Activated naive CD4-positive, alpha-beta T cell (primary cell): ENCODE results near the gene TXNRD2.
A peak's percentile ranks its signal among the peaks of the same experiment; 100 is the strongest.

ENCODE experiments used
- DNase-seq, 4 experiments: peaks; one replicate each; lab custom pipeline; 2025; lab: John Stamatoyannopoulos, UW

Gene TXNRD2

GRCh38 chr22:19979712-19980493 lies 38.3 kb upstream of the TXNRD2 start:
- no peak for DNase-seq

- DNase-seq = no peak
These were observed 37.1 kb upstream of the TXNRD2 start for GRCh38 chr22:19978748-19979147.

- no peak for DNase-seq
These were observed 36.0 kb upstream of the TXNRD2 start for GRCh38 chr22:19977296-19978243.

DNA sequence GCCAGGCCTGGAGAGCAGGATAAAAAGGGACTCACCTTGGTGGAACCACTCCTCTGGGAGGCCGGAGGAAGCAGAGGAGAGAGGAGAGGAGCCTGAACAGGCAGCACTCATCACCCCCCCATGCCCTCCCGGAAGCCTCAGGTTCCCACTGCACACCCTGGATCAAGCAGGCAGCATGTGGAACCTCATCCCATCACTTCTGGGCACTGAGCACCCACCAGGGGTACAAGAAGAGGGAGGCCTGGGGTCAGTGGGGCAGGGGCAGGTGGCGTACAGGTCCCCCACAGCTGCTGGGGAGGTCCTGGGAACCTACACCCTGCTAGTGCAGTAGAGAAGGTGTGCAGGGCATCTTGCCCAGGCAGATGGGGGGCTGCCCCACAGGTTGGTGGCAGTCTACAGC lies 35.1 kb upstream of the TXNRD2 start:
- no peak for DNase-seq

DNA sequence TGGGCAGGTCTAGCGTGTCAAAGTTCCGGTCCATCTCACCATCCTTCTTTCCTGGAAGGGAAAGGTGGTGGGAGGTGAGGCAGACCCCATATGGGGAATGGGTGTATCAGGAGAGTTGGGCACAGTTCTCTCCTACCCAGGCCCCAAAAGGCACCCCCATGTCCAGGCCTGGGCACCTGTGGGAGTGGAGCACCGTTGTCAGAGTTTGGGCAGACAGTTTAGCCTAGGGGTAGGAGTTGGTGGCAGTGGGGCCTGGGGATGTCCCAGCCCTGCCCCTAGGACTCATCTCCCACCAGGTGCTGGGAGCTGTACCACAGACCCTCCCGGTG lies 34.1 kb upstream of the TXNRD2 start:
- DNase-seq = no peak

- no peak for DNase-seq
These were observed 33.5 kb upstream of the TXNRD2 start for GRCh38 chr22:19974935-19975706.

DNA sequence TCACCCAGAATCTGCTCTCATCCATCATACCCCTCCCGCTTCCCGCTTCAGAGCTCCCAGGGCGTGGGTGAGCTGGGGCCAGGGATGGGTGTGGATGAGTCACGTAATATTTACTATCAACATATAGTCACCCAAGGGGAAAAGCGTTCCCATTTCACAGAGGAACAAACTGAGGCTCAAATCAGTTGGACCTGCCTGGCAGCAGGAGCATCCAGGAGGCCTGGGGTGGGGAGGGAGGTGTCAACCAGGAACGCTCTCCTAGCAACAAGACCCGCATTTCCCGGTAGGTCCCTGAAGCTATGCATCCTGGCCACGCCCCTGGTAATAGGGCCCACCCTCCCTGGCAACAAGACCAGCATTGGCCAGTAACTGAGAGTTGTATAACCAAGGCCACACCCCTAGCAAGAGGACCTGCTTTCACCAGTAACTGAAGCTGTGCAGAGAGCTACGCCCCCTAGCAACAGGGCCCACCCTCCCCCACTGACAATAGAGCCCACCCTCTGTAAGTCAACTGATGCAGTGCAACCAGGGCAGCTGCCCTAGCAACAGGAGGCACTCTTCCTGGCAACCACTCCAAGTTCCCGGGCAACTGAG lies 32.7 kb upstream of the TXNRD2 start:
- DNase-seq = no peak

GRCh38 chr22:19973551-19974267 lies 32.1 kb upstream of the TXNRD2 start:
- no peak for DNase-seq

GRCh38 chr22:19972652-19973550 lies 31.3 kb upstream of the TXNRD2 start:
- no peak for DNase-seq

DNA sequence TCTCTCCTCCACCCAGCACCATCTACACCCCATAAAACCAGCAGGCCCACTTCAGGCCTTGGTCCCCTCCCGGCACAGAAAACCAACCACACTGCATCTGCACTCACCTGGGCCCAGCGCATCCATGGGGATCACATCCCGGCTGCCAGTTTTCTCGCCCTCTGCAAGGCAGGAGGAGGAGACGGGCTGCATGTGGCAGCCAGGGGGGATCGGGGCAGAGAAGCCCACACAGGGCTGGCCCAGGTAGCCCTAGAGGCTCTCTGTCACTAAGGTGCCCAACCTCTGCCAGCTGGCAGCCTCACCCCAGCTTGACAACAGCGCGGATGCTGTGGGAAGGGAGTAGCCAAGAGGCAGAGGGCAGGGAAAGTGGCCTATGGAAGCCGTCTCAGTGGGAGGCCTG lies 30.6 kb upstream of the TXNRD2 start:
- no peak for DNase-seq

DNA sequence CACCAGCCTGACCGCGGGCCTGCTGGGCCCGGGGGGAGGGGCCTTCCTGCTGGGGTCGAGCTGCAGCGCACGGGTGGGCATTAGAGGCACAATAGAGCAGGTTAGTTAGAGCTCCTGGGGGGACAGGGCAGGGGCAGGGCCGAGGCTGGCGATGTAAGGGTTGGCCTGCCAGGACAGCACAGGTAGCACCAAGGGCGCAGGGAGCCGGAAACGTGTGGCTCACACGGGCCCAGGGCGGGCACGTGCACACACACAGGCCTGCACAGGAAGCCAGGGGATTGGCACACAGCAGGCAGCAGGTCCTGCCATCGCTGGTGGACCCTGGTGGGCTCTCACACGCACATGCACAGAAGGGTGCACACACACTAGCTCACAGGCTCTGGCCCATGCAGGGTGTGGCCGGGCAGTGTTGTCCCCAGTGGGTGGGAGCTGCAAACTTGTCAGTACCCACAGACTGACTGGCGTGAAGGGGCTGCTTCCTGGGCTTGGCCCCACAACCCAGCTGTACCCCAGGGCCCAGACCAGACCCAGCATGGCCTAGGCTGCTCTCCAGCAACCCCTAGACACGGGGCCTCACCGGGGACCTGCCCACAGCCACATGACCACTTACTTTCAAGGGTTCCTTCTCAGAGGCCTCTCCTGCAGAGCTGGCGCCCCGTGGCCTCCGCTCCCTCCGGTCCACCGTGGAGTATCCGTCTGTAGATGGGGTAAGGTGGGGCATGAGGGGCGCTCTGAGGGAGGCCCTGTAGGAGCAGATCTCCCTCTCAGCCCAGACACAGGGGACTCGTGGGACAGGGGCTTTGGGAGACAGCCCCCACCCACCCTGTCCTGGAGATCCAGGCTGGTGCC lies 29.9 kb upstream of the TXNRD2 start:
- DNase-seq = peak in 1 of 4 experiments; percentile 8

DNA sequence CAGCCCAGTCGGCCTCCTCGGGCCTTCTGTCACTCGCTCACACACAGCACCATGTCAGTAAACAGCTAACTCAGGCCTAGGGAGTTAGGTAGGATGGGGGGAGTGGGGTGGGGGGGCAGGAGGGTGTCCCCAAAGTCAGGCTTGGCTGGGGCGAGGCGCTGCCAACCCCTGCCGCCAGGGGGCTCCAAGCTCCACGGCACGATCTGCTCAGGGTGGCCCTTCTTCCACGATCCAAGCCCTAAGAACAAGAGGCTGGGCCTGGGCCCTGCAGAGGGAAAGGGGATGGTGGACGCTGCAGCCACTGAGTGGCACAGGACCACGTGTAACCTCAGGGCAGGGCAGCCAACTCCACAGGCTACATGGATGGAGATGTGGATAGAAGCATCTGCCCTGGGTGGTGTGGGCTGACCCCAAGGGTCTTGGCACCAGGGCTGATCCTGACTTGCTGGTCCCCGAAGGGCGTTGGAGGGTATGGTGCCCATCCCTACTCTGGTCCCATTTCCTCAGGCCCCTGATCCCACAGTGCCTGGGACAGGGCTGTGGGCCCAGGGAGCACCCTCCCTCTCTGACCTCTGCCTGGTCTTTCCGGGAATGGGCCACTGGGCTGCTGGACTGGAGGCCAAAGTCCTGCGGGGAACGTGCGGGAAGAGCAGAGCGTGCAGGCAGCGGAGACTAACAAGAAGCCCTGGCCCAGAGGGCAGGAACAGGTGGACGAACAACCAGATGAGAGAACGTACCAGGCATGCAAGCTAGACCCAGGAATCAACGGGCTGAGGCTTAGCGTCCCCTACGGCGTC lies 29.1 kb upstream of the TXNRD2 start:
- DNase-seq = peak; percentile 49 to 77 (median 74)

DNA sequence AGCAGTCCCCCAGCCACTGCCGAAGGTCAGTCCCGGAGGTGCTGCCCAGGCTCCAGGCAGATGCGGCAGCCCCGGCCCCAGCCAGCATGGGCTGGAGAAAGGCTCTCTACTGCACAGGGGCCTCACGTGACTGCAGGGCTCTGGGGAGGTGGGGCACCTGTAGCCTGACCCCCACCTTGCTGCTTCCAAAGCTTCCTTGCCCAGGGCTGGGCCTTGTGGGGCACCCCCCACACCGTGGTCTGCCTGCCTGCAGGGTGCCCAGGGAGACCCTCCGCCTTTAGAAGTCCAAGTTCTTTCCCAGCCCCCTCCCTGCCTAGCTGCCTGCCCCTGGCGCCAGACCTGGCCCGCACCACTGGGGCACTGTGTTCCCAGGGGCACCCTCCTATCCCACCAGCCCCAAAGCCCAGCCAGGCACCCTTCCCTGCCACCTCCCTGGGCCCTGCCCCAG lies 28.4 kb upstream of the TXNRD2 start:
- no peak for DNase-seq

DNA sequence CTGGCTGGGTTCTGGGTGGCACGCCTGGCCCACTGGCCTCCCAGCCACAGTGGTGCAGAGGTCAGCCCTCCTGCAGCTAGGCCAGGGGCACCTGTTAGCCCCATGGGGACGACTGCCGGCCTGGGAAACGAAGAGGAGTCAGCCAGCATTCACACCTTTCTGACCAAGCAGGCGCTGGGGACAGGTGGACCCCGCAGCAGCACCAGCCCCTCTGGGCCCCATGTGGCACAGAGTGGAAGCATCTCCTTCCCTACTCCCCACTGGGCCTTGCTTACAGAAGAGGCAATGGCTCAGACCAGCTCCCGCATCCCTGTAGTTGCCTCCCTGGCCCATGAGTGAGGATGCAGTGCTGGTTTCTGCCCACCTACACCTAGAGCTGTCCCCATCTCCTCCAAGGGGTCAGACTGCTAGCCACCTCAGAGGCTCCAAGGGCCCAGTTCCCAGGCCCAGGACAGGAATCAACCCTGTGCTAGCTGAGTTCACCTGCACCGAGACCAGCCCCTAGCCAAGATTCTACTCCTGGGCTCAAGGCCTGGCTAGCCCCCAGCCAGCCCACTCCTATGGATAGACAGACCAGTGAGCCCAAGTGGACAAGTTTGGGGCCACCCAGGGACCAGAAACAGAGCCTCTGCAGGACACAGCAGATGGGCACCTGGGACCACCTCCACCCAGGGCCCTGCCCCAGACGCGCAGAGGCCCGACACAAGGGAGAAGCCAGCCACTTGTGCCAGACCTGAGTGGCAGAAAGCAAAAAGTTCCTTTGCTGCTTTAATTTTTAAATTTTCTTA lies 27.7 kb upstream of the TXNRD2 start:
- DNase-seq = no peak

GRCh38 chr22:19968450-19968891 lies 26.9 kb upstream of the TXNRD2 start:
- no peak for DNase-seq

GRCh38 chr22:19967850-19968449 lies 26.3 kb upstream of the TXNRD2 start:
- DNase-seq = no peak
